Measurements from ENCODE around the gene PIM3.

- TF ChIP-seq POLR2A (IDR thresholded peaks at IDR 0.05; ENCODE audit: extremely low read depth, insufficient read length) (no peak), CTCF (IDR thresholded peaks at IDR 0.05; ENCODE audit: low read depth, low read length) (no peak), MYC (IDR thresholded peaks at IDR 0.05; ENCODE audit: low read depth, low read length) (no peak)
These were observed 41.0 kb downstream of the PIM3 start for GRCh38 chr22:50001388-50002231.

All from NB4 (cell line).